ENCODE measurements around the gene RUNX2.

DNA sequence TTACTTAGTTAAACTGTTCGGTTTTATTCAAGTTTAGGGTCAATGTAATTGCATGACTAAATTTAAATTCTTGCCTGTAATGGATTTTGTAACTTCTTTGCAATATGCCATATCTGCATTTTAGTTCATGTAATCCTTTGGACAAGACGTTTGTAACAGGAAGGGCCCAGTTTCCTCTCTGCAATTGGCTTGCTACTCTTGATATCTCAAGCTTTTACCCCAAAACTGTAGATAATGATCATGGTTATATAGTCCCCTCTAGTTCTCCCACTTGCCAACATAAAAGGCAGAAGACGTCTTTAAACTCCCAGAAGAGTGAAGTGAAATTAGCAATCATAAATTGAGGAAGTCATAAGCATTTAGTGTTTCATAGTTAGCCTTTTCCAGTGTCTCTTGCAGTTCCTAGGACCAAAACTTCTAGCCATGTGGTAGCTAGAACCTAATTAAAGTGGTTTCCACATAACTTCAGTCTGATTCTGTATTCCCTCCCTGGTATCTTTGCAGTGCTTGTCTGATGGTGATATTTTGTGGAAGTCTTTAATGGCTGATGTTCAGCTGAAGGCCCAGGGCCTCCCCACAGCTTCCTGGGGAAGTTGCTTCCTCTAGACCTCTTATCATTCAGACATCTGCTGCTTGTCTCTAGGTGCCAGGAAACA, 167.4 kb downstream of the RUNX2 start:
- TF ChIP-seq ZNF184 (tag by site-specific recombination; IDR thresholded peaks at IDR 0.05), result no peak
- TF ChIP-seq, protein P1, sequence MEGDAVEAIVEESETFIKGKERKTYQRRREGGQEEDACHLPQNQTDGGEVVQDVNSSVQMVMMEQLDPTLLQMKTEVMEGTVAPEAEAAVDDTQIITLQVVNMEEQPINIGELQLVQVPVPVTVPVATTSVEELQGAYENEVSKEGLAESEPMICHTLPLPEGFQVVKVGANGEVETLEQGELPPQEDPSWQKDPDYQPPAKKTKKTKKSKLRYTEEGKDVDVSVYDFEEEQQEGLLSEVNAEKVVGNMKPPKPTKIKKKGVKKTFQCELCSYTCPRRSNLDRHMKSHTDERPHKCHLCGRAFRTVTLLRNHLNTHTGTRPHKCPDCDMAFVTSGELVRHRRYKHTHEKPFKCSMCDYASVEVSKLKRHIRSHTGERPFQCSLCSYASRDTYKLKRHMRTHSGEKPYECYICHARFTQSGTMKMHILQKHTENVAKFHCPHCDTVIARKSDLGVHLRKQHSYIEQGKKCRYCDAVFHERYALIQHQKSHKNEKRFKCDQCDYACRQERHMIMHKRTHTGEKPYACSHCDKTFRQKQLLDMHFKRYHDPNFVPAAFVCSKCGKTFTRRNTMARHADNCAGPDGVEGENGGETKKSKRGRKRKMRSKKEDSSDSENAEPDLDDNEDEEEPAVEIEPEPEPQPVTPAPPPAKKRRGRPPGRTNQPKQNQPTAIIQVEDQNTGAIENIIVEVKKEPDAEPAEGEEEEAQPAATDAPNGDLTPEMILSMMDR (tag by site-specific recombination; IDR thresholded peaks at IDR 0.05), result no peak
- TF ChIP-seq TCF7L2 (IDR thresholded peaks at IDR 0.05; ENCODE audit: borderline replicate concordance, low read depth, low read length), result no peak
